ENCODE measurements around the gene PTGS2.
"Not testable (repeated sequence)": the region's sequence is repeated elsewhere in the genome, so short reads cannot be mapped to it uniquely, and the experiment has no call there.

Gene PTGS2

DNA sequence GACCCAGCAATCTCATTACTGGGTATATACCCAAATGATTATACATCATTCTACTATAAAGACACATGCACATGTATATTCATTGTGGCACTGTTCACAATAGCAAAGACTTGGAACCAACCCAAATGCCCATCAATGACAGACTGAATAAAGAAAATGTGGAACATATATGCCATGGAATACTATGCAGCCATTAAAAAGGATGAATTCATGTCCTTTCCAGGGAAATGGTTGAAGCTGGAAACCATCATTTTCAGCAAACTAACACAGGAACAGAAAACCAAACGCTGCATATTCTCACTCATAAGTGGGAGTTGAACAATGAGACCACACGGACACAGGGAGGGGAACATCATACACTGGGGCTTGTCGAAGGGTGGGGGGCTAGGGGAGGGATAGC is 10.4 kb downstream of the PTGS2 start:
- DNase-seq: not testable (repeated sequence)

GRCh38 chr1:186664217-186664616 is 16.0 kb downstream of the PTGS2 start:
- not testable (repeated sequence) for DNase-seq

DNA sequence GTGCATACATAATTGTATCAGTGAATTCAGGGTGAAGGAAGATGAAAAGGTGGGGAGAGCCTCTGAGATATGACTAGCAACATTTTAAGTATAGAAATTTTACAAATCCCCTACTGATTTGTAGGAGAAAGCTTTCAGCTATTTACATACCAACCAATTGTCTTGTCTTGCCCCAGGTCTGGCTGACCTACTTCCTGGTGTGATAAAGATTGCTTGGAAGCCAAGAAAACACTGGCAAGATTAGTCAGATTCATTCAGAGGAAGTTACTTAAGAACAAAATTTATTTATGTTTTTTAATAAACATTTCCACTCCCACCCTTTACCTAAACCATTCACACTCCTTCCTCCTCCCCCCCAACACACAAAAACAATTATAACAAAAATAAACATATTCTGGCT is 17.5 kb downstream of the PTGS2 start:
- no peak for DNase-seq

DNA sequence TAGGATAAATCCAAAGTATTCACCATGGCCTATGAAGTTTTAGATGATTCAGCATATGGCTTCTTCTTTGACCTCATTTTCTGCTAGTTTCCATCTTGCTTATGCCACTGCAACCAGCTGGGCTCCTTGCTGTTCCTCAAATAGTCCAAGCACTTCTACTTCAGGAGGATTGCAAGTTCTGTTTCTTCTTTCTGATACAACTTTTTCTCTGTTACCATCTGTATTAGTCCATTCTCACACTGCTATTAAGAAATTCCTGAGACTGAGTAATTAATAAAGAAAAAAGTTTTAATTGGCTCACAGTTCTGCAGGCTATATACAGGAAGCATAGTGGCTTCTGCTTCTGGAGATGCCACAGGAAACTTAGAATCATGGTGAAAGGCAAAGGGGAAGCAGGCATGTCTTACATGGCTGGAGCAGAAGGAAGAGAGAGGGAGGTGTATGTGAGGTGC is 20.3 kb downstream of the PTGS2 start:
- DNase-seq: no peak

DNA sequence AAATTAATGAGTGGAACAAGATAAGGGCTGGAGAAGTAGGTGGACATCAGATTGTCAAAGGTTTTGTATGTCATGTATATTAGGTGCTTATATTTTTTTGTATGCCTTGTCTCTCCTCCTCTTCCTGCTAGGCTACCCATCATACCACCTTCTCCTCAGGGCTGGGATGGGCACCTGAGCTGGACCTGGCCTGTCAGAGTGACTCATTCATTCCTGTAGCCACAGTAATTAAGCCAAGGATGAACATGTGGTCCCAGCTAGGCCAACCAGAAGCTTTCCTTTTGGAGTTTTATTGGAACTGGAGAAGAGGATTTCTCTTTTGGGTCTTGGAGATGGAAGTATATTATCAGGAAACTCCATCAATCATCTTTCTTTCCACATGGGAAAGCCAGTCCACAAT is 21.2 kb downstream of the PTGS2 start:
- DNase-seq: no peak

DNA sequence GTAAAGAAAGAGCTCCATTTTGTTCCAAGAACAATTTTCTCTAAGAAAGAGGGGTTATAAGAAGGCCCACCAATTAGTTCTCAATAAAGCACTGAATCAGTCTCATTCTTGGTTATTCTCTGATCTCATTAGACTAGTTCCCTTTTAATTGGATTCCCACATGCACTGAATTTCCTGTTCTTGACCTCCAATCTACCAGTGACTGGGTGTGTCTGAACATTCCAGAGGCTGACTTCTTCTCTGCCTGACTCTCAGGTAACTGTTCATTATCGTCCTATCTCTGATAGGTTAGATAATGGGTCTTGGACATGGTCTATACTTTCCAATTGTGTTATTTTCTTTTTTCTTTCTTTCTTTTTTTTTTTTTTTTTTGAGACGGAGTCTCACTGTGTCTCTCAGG is 22.7 kb downstream of the PTGS2 start:
- no peak for DNase-seq

DNA sequence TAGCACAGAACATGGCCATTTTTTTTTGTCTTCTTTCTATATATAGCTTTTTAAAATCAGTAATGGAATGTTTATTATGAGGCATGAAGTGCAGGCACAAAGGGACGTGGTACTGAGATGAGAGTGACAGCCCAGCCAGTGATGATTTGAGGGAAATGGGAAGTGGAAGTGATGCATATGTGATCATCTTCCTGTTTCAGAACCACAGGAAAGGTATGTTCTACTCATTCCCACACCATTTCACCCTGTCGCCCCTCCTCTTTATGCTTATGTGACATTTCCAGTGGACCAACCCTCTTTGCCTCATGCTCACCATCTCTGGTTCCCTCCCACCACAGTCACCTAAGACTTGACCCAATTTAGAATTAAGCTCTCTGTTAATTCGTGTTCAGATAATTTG is 24.3 kb downstream of the PTGS2 start:
- no peak for DNase-seq

- DNase-seq: no peak
Observed at GRCh38 chr1:186654741-186655140, 25.5 kb downstream of the PTGS2 start.

- DNase-seq: no peak
Observed at GRCh38 chr1:186653312-186653711, 26.9 kb downstream of the PTGS2 start.

DNA sequence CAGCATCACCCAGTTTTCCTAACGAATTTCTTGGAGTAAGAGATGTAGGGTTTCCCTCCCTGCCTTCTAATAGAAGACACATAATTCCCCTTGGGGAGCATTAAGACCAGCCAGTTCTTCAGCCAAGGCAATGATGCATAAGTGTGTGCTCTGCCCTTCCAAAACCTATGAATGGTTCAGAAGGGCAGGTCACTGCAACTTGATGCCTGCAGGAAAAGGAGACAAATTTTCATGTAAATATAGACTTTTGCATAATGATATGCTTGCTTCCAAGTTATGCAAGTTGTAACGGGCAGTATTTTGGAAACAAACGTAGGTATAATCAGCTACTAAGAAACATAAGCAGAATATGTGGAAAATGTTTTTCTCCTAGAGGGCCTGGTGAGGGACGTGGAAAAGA is 31.6 kb downstream of the PTGS2 start:
- no peak for DNase-seq

- not testable (repeated sequence) for DNase-seq
Observed at GRCh38 chr1:186647985-186648384, 32.2 kb downstream of the PTGS2 start.

- DNase-seq: no peak
Observed at GRCh38 chr1:186643614-186644013, 36.6 kb downstream of the PTGS2 start.

GRCh38 chr1:186637567-186637966 is 42.7 kb downstream of the PTGS2 start:
- not testable (repeated sequence) for DNase-seq

DNA sequence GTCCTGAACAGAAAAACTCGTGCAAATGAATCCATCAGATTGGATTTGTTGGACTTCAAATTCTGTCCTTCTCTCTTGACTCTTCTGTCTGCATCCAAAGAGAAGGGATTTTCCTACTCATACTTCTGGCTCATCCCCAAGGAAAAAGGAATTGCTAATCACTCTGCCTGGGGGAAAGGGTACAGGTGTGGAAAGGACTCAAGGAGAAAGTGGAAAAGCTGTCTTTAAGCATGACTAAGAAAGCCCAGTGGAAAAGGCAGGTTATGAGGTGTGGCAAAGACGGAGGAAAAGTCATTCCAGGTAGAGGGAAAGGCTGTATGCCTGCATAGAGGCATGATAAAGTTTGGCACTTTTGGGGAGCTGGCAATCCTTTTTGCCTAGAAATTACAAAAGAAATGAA is 43.4 kb downstream of the PTGS2 start:
- DNase-seq: no peak

DNA sequence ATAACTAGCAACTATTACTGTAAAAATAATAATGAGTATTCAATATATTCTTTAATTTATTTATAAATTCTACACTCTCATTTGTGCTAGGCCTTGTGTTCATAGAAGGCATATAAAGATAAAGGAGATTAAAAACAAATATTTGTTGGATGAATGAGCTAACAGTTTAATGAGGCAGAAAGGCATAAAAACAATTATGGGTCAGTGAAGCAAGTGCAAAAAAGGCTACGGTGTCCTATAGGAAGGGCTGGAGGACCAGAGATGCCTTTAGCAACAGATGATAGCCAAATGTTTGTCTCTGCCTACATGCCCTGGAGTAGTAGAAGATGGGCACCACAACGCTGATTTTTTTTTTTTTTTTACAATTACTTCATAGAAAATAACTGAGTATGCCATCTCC is 45.7 kb downstream of the PTGS2 start:
- no peak for DNase-seq

- DNase-seq: no peak
Observed at GRCh38 chr1:186633116-186633515, 47.1 kb downstream of the PTGS2 start.

DNA sequence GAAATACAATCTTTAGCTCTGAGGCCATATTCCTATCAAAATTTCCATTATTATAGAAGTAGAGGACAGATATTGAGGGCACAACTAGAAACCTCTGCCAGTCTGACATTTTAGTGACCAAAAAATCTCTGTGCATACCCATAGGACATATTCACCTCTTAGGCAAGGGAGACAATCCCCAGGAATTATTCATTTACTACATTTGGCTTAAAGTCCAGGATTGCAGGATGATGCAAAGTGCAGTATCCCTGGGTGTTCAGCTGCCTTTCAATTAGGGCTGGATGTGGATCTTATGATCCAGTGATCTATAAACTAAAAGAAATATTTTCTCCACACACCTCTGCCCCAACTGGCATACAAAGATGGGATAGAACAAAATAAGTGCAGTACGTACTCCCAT is 50.9 kb downstream of the PTGS2 start:
- DNase-seq: no peak

GRCh38 chr1:186628910-186629309 is 51.3 kb downstream of the PTGS2 start:
- no peak for DNase-seq

- no peak for DNase-seq
Observed at GRCh38 chr1:186627019-186627418, 53.2 kb downstream of the PTGS2 start.

DNA sequence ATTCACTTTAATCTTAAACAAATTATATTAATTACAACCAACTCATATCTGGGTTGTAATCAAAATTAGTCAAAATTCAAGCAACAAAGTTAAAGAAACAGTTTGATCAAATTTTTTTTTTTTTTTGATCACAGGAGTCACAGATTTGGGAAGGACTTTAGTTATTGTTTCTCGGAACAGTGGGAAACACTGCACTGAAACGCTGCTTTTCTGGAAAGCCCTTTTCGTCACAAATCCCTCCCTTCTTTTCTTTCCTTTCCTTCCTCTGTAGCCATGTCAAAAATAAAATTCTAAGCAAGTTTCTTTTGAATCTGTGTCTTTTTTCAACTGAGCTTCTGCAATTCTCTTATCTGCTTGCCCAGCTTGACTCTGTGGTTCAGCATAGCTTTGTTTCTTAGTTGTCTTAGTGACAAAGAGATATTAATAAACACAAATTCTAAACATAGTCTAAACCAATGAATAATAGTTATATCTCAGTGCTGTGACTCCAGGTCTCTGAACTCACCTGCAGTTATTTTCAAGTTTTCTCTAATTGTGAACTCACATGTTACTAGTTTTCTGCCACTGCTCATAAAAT is 53.8 kb downstream of the PTGS2 start:
- DNase-seq: no peak

- no peak for DNase-seq
Observed at GRCh38 chr1:186623551-186623950, 56.7 kb downstream of the PTGS2 start.
